PC-3 (cell line): ENCODE data around the gene LRFN4.

Experiments
- CTCF ChIP-seq: fragments of 300-600 bp; sonication (generic); conservative IDR thresholded peaks from 2 replicates; pipeline ENCODE4 v1.5.1; 2017; ENCODE audit warnings: antibody characterized with exemption, low read depth, mild to moderate bottlenecking, low read length
- EZH2 ChIP-seq: fragments of 300-600 bp; sonication (generic); IDR thresholded peaks from one replicate; pipeline ENCODE4 v1.6.1; 2017; ENCODE audit warnings: antibody characterized with exemption, mild to moderate bottlenecking, low read length; ENCODE audit not compliant: unreplicated experiment

GRCh38 chr11:66871521-66871901, 14.6 kb downstream of the LRFN4 start:
- TF ChIP-seq CTCF (no peak), EZH2 (no peak)
